HG03521 (cell line): ENCODE measurements around the gene CBX4.
"Not testable (repeated sequence)": the region's sequence is repeated elsewhere in the genome, so short reads cannot be mapped to it uniquely, and the experiment has no call there.

Experiments
- ATAC-seq: cut with Tn5 transposase; IDR thresholded peaks from one replicate; pipeline ENCODE4 v1.9.1; 2021; ENCODE audit warnings: mild to moderate bottlenecking, moderate library complexity; ENCODE audit not compliant: unreplicated experiment

Gene CBX4

GRCh38 chr17:79861413-79862216 lies 22.4 kb upstream of the CBX4 start:
- no peak for ATAC-seq

GRCh38 chr17:79859676-79860615 lies 20.7 kb upstream of the CBX4 start:
- no peak for ATAC-seq

- no peak for ATAC-seq
Measured at GRCh38 chr17:79857095-79857494, 17.9 kb upstream of the CBX4 start.

DNA sequence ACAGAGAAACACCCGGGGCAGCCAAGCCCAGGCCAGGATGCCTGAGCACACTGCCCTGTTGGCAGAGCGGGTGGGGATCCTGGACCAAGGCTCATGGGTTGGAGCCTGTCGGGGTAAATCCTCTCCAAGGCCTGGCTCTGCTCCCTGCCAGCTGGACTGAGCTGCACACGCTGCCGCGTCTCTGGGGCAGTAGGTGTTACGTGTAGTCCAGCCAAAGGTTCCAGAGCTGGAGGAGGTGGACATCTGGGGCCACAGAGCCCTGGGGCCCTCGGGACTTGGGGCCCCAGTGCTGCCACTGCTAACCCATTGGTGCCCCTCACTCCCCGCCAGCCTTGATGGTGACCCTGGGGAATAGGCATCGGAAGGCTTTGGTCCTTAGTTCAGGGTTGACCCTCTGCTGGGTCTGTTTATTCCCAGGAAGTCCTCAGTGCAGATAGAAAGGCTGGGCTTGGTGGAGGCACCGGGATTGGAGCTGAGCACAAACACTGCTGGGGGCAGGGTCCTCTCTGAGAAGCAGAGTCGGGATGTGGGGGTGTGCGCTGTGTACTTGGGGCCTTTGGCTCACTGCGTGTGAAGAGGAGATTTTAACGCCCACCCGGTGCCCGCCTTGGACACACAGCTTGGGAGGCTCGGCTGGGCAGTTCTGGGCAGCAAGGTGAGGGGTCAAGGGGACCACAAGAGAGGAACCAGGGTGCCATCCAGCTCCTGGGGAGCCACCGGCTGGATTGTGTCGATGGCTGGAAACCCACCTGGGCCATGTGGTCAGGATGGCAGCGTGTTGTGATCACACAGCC lies 16.3 kb upstream of the CBX4 start:
- no peak for ATAC-seq

GRCh38 chr17:79854080-79855060 lies 15.1 kb upstream of the CBX4 start:
- no peak for ATAC-seq

GRCh38 chr17:79853168-79853567 lies 13.9 kb upstream of the CBX4 start:
- not testable (repeated sequence) for ATAC-seq

- ATAC-seq, result no peak
Measured at GRCh38 chr17:79852748-79853147, 13.5 kb upstream of the CBX4 start.

DNA sequence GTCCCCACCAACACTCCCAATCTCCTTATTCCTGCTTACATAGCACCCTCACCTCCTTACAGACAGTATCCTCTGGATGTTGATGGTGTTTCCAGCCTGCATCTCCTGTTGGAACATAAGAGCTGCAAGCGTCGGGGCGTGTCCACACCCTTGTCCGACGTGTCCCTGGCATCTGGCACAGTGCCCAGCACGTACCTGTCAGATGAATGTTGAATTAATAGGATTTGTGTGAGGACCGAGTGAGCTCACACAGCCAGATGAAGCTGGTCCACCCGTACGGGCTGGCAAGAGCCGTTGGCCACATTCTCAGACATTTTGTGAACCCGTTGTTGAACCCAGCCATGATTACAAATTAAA lies 12.2 kb upstream of the CBX4 start:
- ATAC-seq, result no peak

GRCh38 chr17:79850571-79851460 lies 11.6 kb upstream of the CBX4 start:
- ATAC-seq, result no peak

DNA sequence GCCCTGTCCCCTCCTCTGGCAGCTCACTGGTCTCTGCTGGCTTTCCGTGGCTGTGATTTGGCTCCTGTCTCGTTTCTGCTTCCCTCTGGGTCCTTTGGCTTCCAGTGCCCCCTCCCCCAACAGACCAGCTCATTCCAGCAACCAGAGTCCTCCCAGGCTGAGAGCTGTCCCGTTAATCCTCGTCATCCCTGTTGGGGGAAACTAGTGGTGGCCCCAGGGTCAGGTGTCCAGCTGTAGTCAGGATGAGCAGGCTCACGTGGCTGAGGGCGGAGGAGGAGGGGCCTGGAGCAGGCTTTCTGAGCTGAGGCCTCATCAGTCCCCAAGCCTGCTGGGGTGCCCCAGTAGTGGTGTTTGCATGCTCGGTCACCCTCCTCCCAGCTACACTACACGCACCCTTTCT lies 10.7 kb upstream of the CBX4 start:
- no peak for ATAC-seq

- ATAC-seq, result no peak
Measured at GRCh38 chr17:79848370-79848766, 9.1 kb upstream of the CBX4 start.

- ATAC-seq, result no peak
Measured at GRCh38 chr17:79847698-79848369, 8.6 kb upstream of the CBX4 start.

DNA sequence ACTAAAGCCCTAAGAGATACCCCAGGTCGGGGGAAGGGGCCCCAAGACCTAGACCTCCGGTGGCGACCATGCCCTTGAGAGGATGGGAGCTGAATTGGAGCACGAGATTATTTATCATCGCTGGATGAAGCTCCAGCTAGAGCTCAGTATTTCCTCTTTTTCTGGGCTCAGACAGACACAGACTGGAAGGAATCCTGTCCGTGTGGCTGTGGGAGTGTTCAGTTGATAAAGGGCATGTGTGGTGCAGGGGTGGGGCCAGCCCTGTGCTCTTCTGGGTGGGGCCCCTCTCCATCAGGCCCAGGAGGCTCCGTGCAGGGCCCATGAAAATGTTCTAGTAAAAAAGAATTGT lies 6.3 kb upstream of the CBX4 start:
- no peak for ATAC-seq

DNA sequence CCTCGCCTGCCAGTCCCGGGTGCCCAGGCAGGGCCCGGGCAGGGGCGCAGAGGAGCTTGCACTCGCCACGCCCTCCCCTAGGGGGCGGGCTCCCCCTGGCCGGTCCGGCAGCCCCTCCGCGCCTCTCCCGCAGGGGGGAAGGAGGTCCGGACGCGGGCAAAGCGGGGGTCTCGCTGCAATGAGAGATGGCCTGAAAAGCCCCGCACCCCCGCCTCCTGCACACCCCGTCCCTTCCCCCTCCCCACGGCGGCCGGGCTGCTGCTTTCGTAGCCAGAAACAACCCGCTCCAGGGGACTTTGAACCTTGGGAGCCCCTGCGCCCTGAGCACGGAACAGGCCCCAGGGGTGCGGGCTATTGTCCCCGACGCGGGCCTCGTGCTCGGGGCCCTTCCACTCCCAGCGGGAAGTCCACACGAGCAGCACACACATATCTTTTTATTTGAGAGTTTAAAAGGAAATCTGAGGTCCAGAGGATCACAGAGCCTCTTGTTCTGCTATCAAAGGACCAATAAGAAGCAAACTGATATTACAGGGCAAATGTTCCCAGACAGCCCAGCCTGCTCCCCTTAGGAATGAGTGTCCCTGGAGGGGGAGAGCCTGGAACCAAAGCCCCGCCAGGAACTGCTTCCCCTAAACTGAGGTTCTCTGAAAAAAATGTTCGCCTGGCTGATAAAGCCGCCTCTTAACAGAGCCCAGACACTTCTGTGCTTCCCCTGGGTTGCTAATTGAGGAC lies 5.8 kb upstream of the CBX4 start:
- no peak for ATAC-seq

DNA sequence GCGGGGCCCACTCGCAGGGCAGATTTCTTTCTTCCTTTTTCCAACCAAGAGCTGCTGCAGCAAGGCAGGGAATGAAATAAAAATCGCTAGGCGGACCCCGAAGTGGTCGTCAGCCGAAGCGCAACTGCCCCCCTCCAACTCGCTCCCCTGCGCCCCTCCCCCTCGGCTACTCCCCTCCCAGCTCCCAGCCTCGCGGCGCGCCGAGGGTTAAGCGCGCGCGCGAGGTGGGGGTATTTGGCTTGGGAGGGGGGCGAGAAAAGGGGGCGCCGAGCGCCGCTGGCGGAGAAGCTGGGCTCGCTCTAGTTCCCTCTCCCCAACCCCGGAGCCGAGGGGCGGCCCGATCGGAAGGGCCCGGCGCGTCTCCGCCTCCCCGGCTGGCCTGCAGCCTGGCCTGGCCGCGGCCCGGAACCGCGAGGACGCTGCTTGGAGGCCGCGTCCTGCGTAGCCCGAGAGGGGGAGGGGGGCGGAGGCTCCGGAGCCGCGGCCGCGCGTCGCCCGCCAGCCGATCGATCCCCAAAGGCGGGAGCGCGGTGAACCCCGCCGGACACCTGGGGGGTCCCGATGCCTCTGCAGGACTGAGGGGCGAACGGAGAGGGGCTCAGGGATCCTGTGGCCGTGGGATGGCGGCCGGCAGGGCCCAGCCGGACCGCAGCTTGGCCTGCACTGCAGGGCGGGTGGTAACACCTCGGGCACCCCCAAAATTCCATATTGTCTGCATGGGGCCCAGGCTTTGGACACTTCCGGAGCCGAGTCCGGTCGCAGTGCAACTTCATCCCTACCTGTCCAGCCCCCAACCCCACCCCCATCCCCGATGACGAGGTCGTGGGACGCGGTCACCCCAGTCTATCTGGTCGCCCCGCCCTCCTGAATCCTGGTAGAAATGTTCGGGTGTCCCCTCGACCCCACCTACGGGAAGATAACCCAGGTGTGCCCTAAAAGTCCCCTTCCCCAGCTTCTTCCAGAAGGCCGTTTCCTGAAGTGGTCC lies 4.9 kb upstream of the CBX4 start:
- ATAC-seq, result no peak

DNA sequence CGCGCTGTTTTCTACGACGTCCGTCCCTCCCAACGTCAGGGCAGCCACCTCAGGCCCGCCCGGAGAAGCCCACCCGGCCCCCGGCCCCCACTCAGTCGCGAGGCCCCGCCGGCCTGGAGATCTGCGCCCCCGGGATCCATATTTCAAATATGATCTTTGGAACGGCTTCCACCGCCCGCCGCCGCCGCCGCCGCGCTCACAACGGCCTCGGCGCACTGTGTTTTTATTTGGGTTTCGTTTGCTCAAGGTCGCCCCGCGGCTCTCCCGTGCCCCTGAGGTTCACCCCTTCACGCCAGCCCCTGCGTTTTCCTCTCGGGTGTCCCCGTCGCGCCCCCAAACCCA lies 4.2 kb upstream of the CBX4 start:
- no peak for ATAC-seq
